ENCODE data around the gene EDEM1.
"Not testable (repeated sequence)": the region's sequence is repeated elsewhere in the genome, so short reads cannot be mapped to it uniquely, and the experiment has no call there.

The EDEM1 gene

DNA sequence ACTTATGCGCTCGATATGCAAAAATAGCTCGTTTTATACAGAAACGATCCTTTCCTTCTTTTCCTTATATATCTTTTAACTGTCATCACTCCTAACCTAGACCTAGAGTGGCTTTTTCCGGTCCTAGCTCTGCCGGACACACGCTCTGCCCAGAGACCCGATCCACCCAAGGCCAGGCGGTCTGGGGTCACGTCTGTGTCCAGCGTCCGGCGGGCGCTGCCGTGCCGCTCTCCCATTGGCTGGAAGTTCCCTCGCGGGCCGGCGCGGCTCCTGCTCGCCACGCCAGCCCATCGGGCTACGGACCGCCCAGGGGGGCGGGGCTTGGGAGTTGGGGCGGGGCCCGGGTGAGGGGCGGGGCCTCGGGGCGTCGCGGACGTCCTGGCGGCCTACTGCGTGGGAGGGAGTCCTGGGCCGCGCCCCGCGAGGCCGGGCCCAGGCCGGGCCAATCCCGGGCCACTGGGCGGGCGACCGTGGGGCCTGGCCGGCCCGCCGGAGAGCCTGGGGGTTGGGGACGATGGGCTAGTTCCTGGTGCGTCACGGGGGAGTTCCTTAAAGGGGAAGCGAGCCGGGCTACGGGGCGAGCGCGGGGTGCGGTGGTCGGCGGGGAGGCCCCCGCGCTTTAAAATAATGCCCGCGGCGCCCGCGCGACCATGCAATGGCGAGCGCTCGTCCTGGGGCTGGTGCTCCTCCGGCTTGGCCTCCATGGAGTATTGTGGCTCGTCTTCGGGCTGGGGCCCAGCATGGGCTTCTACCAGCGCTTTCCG, at the start of gene EDEM1:
Gene EDEM1 (plus strand): TSS at position 552 of the 764 bp plus-strand sequence. CDS start 99 bp downstream, at position 651.
- peak; percentile 95 to 98 for DNase-seq

DNA sequence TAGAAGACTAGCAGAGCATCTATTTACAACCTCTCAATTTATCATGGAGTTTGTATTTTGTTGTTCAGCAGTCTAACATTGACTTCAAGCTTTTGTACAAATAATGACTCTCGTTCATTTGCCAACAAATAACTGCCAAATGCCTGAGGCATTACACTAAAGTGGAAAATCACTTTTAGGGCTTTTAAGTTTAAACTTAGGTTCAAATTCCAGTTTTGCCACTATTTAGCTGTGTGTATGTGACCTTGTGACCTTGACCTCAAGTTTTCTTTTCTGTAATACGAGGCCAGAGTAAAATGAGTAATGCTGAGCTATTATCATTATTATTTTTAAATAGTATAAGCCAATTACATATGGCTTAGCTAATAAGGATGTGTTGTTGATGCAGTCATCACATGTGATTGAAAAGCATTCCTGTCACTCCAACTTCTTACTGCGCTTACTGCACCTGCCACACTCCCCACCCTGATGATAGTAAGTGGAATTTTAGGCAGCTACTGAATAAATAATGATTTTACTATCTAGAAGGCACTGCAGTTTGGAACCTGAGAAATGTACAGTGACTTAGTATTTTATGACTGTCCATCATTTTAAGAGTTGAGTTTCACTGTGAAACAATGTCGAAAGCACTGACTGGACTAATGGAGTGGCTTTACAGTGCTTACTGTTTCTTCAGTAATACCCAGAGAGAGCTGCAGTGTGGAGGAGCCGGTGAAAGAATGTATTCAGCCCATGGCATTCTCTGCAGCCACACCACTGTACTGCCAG, 49.1 kb upstream of the EDEM1 start:
- DNase-seq: no peak

DNA sequence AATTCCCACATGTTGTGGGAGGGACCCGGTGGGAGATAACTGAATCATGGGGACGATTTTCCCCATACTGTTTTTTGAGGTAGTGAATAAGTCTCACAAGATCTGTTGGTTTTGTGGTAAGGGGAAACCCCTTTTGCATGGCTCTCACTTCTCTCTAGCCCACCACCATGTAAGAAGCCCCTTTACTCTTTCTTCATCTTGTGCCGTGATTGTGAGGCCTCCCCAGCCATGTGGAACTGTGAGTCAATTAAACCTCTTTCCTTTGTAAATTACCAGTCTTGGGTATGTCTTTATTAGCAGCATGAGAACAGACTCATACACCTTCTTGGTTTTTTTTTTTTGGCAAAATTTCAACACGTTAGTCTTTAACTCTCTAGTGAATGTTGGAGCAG, 47.3 kb upstream of the EDEM1 start:
- peak; percentile 86 to 97 for DNase-seq

DNA sequence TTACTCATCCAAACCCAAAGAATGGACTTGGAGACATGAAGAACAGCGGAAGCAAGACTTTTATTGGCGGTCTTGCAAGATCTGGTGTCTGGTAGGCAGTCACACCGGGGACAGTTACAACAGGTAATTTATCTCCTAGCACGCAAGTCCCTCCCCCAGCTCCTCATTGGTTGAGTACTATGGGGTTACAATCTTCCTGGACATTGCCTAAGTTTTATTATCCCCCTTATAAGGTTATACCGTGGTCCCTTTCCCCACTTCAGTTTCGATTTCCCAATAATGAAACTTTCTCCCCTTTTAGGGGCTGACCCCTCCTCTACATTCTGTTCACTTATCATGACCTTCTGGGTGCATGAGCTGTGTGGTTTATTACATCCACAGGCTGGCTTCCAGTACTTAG, 46.7 kb upstream of the EDEM1 start:
- DNase-seq: peak in 1 of 2 donors; percentile 57

DNA sequence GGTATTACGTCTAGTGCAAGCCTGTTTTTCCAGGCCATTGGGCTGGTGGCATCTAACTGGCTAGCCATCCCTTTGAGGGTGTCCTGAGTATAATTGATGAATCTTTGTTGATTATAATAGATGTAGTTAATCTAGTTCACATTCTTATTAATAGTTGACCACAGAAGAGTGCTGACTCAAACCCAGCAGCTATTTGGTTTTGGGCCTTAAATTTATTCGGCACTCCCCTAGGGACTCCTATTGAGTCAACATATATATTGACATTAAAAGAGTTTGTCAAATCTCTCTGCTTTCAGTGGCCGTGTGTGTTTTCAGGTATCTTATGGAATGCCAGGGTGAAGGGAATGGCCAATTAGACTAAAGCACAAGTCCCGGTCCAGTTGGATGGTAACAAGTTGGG, 45.7 kb upstream of the EDEM1 start:
- DNase-seq: no peak

DNA sequence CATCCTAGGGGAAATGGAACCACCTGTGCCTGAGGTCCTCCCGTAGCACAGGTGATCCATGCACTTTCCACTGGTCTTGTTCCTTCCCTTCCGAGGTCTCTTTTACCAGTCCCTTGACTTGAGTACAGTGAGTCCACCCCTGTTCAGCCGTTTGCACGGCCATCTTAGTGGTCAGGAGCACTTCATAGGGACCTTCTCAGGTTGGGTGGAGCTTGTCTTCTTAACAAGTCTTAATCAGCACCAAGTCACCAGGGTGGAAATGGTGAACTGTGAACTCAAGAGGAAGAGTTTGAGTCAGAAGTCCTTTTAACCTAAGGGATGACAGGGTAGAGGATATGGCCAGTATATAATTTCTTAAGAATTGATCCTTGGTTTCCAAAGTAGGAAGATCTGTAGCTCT, 44.0 kb upstream of the EDEM1 start:
- DNase-seq: no peak

DNA sequence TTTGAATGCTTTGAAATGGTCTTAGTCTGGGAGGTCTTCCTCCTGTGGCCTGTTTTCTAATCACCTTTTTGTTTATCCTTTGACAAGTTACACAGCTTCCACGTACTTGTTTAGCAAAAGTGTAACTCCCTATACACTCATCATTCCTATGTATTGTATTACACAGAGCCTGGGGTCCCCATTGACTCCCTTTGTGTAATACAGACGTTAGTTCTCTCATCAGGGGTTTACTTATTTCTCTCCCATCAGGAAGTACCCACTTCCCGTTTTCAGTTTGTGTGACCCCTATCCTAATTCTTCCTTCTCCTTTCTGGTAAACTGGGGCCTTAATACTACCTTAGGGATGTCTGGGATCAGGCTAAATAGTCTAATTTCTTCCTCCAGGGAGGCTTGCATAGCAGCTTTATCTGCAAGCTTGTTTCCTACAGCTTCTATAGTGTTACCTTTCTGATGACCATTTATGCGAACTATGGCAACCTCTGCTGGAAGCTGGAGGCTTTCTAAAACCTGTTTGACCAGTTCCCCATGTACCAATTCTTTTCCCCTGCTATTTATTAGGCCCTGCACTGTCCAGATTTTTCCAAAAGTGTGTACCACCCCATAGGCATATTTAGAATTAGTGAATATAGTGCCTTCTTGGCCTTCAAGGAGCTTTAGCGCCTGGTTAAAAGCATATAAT, 43.1 kb upstream of the EDEM1 start:
- peak; percentile 83 to 96 for DNase-seq

DNA sequence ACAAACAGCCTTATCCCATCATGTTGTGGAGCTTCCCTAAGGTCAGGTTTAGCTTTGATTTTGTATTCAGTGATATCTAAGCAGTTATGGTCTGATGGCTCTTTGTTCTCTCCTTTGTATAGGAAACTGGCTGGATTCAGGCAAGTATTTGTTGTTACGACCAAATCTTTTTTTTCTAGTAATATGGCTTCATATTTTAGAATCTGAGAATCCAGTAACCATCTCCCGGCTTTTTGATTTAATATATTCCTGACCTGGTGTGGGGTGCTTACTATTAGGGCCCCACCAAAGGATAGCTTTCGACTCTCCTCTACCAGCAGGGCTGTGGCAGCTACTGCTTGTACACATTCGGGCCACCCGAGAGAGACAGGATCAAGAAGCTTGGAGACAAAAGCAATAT, 42.4 kb upstream of the EDEM1 start:
- no peak for DNase-seq

DNA sequence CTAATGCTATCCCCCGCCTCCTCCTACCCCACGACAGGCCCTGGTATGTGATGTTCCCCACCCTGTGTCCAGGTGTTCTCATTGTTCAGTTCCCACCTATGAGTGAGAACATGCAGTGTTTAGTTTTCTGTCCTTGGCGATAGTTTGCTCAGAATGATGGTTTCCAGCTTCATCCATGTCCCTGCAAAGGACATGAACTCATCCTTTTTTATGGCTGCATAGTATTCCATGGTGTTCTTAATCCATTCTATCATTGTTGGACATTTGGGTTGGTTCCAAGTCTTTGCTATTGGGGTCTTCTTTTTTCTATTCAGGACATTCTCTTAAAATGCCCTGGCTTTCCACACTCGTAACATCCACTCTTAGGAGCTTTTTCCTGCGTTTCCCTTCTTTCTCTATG, 40.4 kb upstream of the EDEM1 start:
- not testable (repeated sequence) for DNase-seq

DNA sequence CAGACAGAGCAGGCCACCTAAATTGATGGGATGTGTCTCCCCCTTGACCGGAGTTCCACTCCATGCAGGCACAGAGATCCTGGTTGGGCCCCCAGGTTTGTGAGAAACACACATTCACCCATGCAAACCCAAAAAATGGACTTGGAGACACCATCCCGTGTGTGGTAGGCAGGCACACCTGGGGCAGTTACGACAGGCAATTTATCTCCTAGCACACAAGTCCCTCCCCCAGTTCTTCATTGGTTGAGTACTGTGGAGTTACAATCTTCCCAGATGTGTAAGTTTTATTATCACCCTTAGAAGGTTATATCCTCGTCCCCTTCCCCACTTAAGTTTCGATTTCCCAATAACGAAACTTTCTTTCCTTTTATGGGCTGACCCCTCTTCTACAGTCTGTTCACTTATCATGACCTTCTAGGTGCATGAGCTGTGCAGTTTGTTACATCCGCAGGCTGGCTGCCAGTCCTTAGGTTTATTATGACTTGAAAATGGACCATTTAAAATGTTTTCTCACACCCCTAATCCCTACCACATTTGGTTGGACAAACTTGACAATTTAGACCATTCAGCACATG, 38.1 kb upstream of the EDEM1 start:
- DNase-seq: no peak

DNA sequence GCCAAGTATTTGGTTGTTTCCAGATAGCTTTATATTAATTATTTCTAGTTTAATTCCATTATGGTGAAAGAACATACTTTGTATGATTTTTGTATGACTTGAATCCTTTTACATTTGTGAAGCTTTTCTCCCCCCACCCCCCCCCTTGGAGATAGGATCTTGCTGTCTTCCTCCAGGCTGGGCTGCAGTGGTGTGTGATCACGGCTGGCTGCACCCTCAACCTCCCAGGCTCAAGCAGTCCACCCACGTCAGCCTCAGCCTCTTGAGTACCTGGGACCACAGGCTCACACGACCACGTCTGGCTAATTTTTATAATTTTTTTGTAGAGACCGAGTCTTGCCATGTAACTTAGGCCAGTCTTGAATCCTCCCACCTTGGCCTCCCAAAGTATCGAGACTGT, 35.9 kb upstream of the EDEM1 start:
- DNase-seq: no peak

DNA sequence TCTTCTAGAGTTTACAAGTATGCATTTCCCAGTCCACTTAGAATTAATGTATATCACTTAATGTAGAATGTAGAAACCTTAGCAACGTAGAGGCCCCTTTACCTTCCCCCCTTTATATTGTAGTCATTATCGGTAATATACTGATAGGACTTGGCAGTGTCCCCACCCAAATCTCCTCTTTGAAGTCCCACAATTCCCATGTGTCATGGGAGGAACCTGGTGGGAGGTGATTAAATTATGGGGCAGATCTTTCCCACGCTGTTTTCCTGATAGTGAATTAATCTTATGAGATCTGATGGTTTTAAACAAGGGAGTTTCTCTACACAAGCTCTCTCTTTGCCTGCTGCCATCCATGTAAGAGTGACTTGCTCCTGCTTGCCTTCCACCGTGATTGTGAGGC, 34.4 kb upstream of the EDEM1 start:
- no peak for DNase-seq

DNA sequence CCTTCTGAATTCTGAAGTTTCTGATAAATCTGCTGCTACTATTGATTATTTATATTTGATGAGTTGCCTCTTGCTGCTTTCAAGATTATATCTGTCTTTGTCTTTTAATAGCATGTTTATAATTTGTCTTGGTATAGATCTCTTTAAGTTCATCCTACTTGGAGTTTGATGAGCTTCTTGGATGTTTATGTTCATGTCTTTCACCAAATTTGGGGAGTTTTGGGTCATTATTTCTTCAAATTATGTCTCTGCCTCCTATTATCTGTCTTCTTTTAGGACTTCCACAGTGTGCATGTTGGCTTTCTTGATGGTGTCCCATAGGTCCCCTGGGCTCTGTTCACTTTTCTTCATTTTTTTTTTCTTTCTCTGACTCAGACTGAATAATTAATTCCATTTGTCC, 32.3 kb upstream of the EDEM1 start:
- no peak for DNase-seq

DNA sequence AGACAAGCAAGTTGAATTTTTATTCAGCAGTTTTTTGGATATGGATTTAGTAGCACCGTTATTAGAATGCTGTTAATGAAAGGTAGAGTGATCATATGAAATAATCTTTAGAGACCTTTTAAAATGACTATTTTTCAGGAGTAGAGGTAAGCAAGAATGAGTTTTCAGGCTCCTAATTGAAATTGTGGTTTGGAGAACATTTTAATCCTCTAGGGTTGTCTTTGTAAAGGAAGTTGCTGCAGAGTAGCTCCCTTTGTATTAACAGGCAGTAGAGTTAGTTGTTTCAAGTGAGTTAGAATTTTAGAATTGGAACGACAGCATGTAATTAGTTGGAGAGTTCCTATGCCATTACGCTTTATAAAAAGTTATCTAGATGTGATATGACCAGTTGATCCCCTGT, 27.2 kb upstream of the EDEM1 start:
- DNase-seq: no peak

DNA sequence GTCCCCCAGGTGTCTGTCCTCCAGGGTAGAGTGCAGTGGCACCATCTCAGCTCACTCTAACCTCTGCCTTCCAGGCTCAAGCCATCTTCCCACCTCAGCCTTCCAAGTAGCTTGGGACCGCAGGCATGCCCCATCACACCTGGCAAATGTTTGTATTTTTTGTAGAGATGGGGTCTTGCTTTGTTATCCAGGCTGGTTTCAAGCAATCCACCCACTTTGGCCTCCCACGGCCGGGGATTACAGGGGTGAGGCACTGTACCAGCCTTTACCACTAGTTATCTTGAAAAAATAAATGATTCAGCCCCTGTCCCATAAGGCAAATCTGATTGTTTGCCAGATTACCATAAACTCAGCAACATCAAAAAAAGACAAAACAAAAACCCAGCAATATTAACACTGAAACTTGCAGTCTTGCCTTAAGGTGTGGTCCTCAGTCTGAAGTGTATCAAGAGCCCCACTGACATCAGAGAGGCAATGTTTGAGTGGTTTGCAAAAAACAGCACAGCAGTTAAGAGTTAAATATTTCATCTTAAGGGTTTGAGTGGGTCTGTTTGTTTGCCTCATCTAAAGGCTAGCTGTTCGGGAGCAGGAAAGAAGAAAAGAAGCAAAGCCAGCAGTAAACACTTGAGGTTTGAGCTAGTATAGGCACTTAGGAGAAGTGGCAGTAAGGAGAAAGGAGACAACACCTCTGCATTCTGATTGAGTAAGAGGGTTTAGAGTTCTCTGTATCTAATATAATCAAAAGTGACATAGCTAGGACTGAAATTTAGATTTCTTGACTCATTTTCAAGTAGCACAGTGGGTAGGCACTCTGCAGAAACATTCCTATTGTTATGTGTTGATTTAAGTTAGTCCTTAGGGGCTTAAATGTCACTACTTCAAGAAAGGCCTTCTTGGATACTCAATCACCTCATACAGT, 26.3 kb upstream of the EDEM1 start:
- no peak for DNase-seq

DNA sequence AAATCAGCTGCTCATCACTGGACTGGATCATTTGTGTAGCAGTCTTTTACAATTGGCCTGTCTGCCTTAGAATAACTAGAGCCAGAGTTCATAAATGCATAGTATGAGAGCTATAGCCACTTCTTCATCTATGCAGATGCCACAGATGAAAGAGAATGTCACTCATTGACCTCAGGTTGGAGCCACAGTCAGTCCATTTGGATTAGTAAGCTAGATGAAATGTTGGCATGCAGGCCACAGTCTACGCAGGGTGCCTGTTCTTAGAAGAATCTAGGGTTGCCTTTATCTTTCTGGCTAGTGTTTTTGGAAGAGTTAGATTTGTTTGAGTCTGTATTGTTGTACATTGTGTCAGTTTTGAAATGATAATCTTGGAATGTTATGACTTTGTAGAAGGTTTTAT, 25.4 kb upstream of the EDEM1 start:
- DNase-seq: no peak

DNA sequence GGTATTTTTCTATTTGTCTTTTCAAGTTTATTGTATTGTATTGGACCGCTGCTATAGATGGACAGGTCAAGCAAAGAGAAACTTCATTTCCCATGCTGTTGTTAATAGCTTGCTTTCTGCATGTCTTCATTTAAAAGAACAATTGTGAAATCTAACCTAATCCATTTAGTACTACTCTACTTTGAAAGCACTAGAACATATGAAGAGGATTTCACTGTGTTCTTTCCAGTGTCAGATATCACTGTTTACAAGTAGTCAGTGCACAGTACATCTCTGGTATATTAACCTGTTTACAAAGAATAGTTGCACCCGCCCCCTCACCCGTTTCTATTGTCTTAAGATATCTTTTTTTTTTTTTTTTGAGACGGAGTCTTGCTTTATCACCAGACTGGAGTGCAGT, 21.8 kb upstream of the EDEM1 start:
- no peak for DNase-seq

DNA sequence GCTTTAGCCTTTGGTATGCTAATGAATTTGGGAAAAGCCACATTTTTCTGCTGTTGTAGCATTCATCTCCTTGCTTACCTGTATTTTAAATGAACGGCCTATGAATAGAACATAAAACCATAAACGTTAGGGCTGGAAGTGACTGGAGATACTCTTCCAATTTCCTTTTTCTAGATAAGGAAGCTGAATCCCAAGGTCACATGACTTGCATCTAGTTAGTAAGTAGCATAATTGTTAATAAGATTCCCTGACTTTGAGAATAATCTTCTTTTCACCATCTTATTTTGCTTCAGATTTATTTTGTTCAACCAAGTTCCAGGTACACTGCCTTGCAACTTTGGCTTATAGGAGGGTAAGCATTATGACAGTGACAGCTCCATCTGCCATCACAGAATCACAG, 20.7 kb upstream of the EDEM1 start:
- no peak for DNase-seq

DNA sequence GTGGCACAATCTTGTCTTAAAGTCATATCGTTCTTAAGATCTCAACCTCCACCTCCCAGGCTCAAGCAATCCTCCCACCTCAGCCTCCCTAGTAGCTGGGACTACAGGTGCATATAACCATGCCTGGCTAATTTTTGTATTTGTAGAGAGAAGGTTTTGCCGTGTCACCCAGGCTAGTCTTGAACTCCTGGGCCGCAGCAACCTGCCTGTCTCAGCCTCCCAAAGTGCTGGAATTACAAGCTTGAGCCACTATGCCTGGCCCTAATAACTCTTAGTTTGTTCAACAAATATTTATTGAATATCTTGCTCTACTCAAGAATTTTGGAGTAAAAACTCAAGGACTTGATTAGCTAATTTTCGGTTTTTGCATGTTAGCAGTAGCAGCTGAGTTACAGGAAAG, 19.4 kb upstream of the EDEM1 start:
- no peak for DNase-seq

DNA sequence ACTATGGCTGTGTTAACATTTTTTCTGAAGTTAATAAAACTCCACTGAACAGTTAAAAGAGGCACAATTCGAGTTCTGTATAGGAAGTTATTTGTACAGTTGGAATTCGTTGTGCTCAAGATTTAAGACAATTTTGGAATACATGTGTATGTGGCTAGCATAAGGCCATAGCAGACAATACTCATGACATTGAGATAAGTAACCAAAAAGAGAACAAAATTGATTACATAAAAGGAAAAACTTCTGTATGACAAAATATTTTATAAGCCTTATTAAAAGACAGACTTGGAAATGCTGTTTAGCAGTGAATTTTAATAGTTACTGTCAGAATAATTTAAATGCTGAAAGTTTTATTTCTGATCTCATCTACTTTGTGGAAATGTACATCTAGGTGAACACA, 17.7 kb upstream of the EDEM1 start:
- DNase-seq: peak; percentile 47 to 68

DNA sequence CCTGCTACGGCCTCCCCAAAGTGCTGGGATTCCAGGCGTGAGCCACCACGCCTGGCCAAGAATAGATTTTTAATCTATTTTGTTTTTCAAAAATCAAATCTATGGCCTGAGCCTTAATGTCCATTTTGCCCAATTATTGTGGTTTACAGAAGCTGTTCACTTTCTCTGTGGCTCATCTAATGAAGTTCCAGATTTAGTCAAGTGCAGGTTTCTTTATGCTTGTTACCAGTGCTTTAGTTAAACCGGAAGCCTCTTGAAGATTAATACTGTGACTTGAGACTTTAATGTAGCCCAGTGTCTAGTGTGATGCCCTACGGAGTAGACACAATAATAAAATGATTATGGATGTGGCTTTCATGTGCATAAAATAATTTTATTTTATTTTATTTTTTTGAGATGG, 16.5 kb upstream of the EDEM1 start:
- DNase-seq: no peak

DNA sequence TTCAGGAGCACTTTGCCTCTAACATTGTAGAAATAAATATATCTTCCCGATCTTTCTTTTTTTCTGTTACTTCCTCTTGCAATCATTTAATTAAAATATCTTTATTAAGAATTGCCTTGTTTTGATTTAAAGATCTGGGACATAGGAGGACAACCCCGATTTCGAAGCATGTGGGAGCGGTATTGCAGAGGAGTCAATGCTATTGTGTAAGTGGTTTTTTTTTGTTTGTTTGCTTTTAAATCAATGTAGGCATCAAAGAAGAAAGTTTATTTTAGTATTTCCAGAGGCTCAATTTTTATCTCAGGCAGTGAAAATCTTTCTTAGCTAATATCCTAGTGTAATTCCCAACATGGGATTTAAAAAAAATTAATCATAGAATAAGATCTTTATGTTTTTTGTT, 15.5 kb upstream of the EDEM1 start:
- DNase-seq: no peak

Data from inflammatory macrophage treated with lipopolysaccharide for 1 hour (primary cell).